ENCODE results near the gene TTC28.
A peak's percentile ranks its signal among the peaks of the same experiment; 100 is the strongest.

Gene TTC28

GRCh38 chr22:28141614-28142013 lies 538.0 kb downstream of the TTC28 start:
- DNase-seq (ENCODE audit: low read depth) = peak; percentile 75

- DNase-seq (ENCODE audit: low read depth) = peak; percentile 90
Measured at GRCh38 chr22:28139961-28140360, 539.7 kb downstream of the TTC28 start.

- DNase-seq (ENCODE audit: low read depth) = no peak
Measured at GRCh38 chr22:28139516-28139915, 540.1 kb downstream of the TTC28 start.

GRCh38 chr22:28137036-28137435 lies 542.6 kb downstream of the TTC28 start:
- DNase-seq (ENCODE audit: low read depth) = peak; percentile 4

DNA sequence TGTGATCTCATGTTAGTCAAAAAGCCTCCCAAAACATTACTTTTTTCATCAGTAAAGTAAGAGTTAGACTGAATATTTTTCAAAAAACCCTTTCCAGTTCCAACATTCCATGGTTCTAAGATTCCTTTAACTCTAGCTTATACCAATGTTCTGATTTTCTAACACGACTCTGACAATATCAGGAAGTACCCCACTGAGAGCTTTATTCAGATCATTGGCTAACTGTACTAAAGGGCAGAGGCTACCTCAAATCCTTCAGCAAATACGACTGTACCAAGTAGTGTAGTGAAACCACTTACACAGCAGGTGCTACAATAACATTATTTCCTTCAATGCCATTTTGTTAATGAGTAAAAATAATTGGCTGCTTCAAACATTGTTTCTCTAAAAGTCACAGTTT lies 547.2 kb downstream of the TTC28 start:
- DNase-seq (ENCODE audit: low read depth) = no peak

- DNase-seq (ENCODE audit: low read depth) = no peak
Measured at GRCh38 chr22:28129319-28129962, 550.2 kb downstream of the TTC28 start.

DNA sequence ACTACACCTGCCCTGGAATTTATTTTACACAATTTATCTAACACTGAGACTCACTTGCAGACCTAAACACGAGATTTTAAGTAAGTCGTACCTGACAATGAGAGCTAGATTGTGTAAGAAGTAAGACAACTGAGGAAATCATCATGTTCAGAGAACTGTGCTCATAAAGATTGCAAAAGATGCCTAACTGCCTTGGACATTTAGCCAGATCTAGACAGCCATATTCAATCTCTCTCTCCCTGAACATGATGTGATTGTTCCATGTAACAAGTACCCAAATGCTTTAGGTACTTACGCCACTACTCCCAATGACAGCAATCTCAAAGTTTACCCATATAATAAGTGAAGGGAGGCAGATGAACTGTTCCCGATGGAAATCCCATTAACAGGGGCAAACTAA lies 550.8 kb downstream of the TTC28 start:
- no peak for DNase-seq (ENCODE audit: low read depth)

DNA sequence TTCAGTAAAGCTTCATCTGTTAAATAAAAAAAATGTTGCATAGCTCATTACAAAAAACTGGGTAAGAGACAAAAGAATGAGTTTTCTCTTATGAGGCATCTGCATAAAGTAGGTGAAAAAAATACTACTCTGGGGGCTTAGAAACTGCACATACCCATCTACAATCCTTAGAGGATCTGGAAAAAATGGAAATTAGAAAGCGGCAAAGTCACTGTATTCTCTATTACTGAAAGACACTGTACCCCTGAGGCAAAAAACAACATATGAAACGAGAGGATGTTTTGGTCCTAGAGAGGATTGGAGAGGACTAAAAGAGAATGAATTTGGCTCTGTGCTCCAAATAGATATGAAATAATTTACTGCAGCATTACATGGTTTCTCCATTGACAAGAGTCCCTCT lies 553.8 kb downstream of the TTC28 start:
- DNase-seq (ENCODE audit: low read depth) = no peak

DNA sequence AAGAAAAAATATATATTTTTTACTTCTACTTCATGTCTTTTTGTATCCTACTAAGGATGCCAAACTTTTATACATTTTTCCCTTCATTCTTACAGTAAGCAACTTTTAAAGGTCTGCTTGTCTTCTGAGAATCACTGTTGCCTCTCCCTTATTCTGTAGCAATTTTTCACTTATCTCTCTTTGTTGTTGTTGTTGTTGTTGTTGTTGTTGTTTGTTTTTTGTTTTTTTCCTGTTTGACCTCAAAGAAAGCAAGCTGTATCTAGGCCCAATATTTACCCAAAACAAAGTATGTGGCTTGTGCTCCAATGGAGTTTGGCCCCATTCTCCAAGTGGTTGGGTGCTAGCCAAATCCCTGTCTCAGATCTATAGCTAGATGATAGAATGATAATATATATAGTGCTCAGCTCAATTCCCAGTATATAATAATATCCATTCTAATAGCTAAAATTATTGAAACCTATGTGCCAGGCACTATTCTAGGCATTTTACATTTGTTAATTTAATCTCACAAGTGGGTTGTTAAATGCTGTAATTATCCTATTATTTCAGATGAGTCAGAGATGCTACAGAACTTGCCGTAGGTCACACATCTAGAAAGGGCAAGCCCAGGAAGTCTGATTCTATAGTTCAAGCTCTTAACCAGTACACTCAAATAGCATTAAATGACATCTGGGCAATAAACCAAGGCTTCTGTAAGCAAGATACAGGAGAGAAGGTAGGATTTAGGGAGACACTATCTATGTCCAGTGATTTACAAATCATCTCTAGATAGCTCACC lies 555.5 kb downstream of the TTC28 start:
- DNase-seq (ENCODE audit: low read depth) = no peak

- no peak for DNase-seq (ENCODE audit: low read depth)
Measured at GRCh38 chr22:28120691-28121592, 558.7 kb downstream of the TTC28 start.

DNA sequence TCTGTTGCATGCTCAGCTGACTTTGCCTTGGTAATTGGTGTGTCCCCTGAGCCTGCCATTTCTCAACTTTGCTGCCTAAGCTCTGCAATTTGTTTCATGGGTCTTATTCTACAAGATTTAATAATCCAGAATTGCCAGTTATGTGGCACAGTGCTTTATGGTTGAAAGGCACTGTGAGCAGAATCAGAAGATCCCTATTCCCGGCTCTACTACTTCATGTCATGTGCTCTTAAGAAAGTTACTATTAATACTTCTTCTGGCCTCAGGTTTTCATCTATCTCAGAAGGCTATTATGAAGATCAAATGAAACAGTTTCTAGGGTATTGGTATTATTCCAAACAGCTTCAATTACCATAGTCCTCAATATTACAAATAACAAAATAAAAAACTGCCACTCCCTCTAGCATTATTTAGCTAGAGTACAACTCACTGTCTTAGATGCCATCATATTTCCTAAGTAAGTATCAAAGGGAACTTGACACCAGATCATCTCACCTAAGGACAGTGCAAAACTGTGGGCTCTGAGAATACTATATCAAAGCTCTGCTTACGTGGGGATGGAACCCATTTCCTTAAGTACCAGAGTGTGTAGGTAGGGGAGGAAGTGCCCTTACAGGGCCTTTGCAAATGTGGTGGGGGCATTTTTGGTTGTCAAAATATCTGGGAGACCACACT lies 560.5 kb downstream of the TTC28 start:
- DNase-seq (ENCODE audit: low read depth) = no peak

GRCh38 chr22:28116219-28116673 lies 563.4 kb downstream of the TTC28 start:
- DNase-seq (ENCODE audit: low read depth) = peak; percentile 85

DNA sequence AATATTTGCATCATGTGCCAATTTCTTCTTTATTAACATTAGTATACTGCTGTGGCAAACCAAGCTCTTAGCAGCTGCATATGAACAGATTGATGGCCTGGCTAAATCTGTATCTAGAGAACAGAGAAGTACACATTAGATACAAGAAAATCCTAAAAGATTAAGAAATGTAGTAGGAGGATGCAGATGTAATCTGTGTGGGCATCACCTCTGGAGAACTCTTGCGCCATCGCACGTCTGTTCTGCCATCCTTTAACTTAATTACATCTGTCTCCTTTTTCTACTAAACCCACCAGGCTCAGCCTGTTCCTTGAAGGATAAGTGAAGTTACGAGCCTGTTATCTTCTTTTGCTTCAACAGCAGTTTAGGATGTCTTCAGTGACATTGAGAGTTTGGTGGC lies 564.2 kb downstream of the TTC28 start:
- no peak for DNase-seq (ENCODE audit: low read depth)

DNA sequence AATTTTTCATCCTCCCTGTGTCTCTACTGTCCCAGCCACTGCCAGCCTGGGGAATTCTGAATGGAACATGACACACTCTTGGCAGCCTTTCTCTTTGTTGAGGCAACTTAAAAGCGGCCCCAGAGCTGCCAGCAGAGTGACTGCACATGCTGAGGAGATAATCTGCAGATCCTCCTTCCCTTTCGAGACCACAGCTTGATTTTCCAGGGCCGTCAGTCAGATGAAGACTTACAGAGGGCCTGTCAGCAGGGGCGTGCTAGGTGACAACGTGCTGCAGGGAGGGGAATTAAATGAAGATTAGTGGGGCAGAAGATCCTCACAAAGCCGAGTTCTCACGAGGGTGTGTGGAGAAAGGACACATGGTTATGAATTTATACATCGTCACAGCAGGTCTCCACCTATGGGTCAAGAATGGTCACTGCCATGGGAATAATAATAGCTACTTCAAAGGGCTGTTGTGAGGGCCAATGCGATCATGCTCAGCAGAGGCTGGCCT lies 567.0 kb downstream of the TTC28 start:
- peak; percentile 52 for DNase-seq (ENCODE audit: low read depth)

- no peak for DNase-seq (ENCODE audit: low read depth)
Measured at GRCh38 chr22:28112190-28112544, 567.5 kb downstream of the TTC28 start.

GRCh38 chr22:28111501-28112189 lies 568.0 kb downstream of the TTC28 start:
- no peak for DNase-seq (ENCODE audit: low read depth)

GRCh38 chr22:28108851-28109250 lies 570.8 kb downstream of the TTC28 start:
- no peak for DNase-seq (ENCODE audit: low read depth)

DNA sequence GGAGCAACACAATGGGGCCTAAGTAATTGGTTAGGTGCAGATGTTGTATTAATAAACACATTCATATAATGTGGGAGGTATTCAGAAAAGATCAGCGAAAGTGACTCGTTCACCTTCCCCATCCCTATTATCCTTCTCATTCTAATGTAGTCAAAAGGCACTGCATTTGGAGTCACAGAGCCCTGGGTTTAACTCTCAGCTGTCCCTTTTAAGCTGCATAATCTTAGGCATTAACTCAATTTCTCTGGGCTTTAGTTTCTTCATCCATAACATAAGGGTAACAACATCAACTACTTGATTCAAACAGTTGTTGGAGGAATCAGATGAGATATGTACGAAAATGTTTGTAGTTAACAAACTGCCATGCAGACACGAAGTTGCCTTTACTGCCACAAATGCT lies 573.0 kb downstream of the TTC28 start:
- no peak for DNase-seq (ENCODE audit: low read depth)

GRCh38 chr22:28105988-28106387 lies 573.7 kb downstream of the TTC28 start:
- DNase-seq (ENCODE audit: low read depth) = no peak

- DNase-seq (ENCODE audit: low read depth) = no peak
Measured at GRCh38 chr22:28105413-28105812, 574.2 kb downstream of the TTC28 start.

- no peak for DNase-seq (ENCODE audit: low read depth)
Measured at GRCh38 chr22:28103596-28103995, 576.0 kb downstream of the TTC28 start.
